ENCODE results near the gene WDR35.

Gene WDR35

DNA sequence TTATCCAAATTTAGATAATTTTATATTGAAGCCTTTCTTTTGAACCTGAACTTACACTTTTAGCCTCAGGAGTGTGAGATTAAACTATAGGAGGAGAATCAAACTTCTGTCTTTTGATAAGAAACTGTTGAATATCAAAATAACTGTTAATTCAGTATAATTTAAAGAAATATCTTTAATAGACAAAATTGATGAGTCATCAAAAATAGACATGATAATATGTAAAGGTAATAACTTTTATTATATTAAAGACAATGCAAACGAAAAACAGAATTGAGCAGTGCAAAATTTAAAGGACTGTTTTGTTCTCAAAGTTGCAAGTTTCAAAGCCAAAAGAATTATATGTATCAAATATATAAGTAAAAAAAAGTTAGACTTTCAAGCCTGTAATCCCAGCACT lies 2.0 kb upstream of the WDR35 start:
- no peak for TF ChIP-seq EGR1 (IDR thresholded peaks at IDR 0.05)
- TF ChIP-seq FOXM1 (IDR thresholded peaks at IDR 0.05; ENCODE audit: borderline replicate concordance, low read depth) = no peak
- no peak for TF ChIP-seq TCF12 (IDR thresholded peaks at IDR 0.05; ENCODE audit: low read depth)
- TF ChIP-seq TAF1 (IDR thresholded peaks at IDR 0.05; ENCODE audit: low read depth) = no peak
- TF ChIP-seq, protein P1, sequence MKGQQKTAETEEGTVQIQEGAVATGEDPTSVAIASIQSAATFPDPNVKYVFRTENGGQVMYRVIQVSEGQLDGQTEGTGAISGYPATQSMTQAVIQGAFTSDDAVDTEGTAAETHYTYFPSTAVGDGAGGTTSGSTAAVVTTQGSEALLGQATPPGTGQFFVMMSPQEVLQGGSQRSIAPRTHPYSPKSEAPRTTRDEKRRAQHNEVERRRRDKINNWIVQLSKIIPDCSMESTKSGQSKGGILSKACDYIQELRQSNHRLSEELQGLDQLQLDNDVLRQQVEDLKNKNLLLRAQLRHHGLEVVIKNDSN (IDR thresholded peaks at IDR 0.05) = no peak
- TF ChIP-seq EP300 (IDR thresholded peaks at IDR 0.05; ENCODE audit: borderline replicate concordance) = no peak
- TF ChIP-seq, protein P2, sequence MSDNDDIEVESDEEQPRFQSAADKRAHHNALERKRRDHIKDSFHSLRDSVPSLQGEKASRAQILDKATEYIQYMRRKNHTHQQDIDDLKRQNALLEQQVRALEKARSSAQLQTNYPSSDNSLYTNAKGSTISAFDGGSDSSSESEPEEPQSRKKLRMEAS (IDR thresholded peaks at IDR 0.05) = no peak
- TF ChIP-seq TEAD4 (IDR thresholded peaks at IDR 0.05) = no peak
- no peak for TF ChIP-seq CEBPB (IDR thresholded peaks at IDR 0.05)

DNA sequence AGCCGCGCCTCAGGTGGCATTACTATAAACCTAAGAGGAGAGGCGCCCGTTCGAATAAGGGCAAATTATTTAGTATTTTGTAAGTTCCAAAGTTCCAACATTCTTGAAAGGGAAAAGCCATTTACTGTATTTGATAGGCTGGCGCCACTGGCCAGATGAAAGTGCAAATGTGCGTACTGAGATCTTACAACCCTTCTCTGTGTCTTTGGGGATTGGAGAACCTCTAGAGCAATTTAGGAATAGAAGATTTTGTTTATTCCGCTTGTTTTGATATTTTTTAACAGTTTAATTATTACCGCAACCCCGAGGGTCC lies 467 bp upstream of the WDR35 start:
- TF ChIP-seq NFIC (IDR thresholded peaks at IDR 0.05) (no peak), TEAD4 (IDR thresholded peaks at IDR 0.05) (no peak), TCF12 (IDR thresholded peaks at IDR 0.05; ENCODE audit: low read depth) (no peak), YY1 (IDR thresholded peaks at IDR 0.05; ENCODE audit: low read depth) (no peak), FOXM1 (IDR thresholded peaks at IDR 0.05; ENCODE audit: borderline replicate concordance, low read depth) (no peak), TAF1 (IDR thresholded peaks at IDR 0.05; ENCODE audit: low read depth) (no peak), EP300 (IDR thresholded peaks at IDR 0.05; ENCODE audit: borderline replicate concordance) (no peak), ZBTB7A (IDR thresholded peaks at IDR 0.05; ENCODE audit: low read depth) (no peak), RAD21 (IDR thresholded peaks at IDR 0.05; ENCODE audit: low read depth) (no peak), CREB1 (IDR thresholded peaks at IDR 0.05; ENCODE audit: low read depth) (no peak), CEBPB (IDR thresholded peaks at IDR 0.05) (no peak), EGR1 (IDR thresholded peaks at IDR 0.05) (no peak)
- TF ChIP-seq, protein P2 (IDR thresholded peaks at IDR 0.05) = no peak
- TF ChIP-seq, protein P3, sequence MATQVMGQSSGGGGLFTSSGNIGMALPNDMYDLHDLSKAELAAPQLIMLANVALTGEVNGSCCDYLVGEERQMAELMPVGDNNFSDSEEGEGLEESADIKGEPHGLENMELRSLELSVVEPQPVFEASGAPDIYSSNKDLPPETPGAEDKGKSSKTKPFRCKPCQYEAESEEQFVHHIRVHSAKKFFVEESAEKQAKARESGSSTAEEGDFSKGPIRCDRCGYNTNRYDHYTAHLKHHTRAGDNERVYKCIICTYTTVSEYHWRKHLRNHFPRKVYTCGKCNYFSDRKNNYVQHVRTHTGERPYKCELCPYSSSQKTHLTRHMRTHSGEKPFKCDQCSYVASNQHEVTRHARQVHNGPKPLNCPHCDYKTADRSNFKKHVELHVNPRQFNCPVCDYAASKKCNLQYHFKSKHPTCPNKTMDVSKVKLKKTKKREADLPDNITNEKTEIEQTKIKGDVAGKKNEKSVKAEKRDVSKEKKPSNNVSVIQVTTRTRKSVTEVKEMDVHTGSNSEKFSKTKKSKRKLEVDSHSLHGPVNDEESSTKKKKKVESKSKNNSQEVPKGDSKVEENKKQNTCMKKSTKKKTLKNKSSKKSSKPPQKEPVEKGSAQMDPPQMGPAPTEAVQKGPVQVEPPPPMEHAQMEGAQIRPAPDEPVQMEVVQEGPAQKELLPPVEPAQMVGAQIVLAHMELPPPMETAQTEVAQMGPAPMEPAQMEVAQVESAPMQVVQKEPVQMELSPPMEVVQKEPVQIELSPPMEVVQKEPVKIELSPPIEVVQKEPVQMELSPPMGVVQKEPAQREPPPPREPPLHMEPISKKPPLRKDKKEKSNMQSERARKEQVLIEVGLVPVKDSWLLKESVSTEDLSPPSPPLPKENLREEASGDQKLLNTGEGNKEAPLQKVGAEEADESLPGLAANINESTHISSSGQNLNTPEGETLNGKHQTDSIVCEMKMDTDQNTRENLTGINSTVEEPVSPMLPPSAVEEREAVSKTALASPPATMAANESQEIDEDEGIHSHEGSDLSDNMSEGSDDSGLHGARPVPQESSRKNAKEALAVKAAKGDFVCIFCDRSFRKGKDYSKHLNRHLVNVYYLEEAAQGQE (IDR thresholded peaks at IDR 0.05; ENCODE audit: low read depth) = no peak
- TF ChIP-seq, protein P1 (IDR thresholded peaks at IDR 0.05) = no peak

DNA sequence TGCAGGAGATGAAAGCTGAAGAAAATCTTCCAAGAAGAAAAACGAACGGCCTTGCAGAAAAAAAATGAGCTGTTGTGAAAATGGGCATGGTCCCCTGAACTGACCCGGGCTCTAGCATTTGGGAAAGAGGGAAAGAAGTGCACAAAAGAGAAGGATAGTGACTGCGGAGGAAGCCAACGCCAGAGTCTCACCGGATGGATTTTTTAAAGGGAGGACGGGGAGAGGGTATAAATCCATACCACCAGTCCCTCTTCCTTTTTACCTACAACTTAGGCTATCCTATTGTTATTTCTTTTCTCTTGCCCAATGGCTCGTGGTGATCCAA lies 601 bp downstream of the WDR35 start:
- TF ChIP-seq RAD21 (IDR thresholded peaks at IDR 0.05; ENCODE audit: low read depth) (no peak), TEAD4 (IDR thresholded peaks at IDR 0.05) (no peak), TAF1 (IDR thresholded peaks at IDR 0.05; ENCODE audit: low read depth) (no peak), YY1 (IDR thresholded peaks at IDR 0.05; ENCODE audit: low read depth) (no peak), TCF12 (IDR thresholded peaks at IDR 0.05; ENCODE audit: low read depth) (no peak), CEBPB (IDR thresholded peaks at IDR 0.05) (no peak), FOXM1 (IDR thresholded peaks at IDR 0.05; ENCODE audit: borderline replicate concordance, low read depth) (no peak), EGR1 (IDR thresholded peaks at IDR 0.05) (no peak), NFIC (IDR thresholded peaks at IDR 0.05) (no peak)
- TF ChIP-seq, protein P2 (IDR thresholded peaks at IDR 0.05) = no peak

DNA sequence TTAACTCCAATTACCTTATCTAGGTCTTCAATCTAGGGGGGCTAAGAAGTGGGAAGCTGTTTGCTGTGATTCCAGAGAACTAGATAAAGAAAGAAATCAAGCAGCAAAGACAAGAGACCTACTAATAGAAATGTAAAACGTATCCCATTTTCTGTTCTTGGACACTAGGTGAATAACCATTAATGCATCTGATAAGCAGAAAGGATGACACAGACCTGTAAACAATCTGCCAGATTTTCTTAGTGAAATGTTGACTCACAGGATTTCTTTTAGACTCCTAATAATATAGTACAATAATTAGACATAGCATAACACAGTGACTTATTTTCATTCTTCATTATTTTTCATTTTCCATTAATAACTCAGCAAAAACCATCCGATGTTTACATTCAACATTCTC lies 1.3 kb downstream of the WDR35 start:
- TF ChIP-seq, protein P1 (IDR thresholded peaks at IDR 0.05) = no peak
- TF ChIP-seq CEBPB (IDR thresholded peaks at IDR 0.05) (no peak), TAF1 (IDR thresholded peaks at IDR 0.05; ENCODE audit: low read depth) (no peak), TEAD4 (IDR thresholded peaks at IDR 0.05) (no peak), EP300 (IDR thresholded peaks at IDR 0.05; ENCODE audit: borderline replicate concordance) (no peak), CREB1 (IDR thresholded peaks at IDR 0.05; ENCODE audit: low read depth) (no peak)

DNA sequence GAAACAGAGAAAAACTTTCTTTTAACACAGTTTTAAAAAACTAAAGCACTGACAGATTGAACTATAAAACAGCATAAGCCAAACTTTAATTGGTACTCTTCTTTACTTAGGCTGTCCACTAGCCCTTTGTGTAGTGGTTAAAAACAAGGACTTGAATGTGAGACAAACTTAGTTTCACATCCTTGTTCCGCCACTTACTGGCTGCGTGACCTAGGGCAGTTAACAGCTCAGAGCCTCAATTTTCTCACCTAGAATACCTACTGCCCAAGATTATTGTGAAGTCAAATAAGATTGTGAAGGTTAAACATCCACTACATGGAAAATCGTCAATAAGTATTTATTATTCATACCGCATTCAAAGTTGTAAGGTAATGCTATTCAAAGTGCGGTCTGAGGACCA lies 2.0 kb downstream of the WDR35 start:
- TF ChIP-seq CEBPB (IDR thresholded peaks at IDR 0.05) (no peak), TAF1 (IDR thresholded peaks at IDR 0.05; ENCODE audit: low read depth) (no peak), YY1 (IDR thresholded peaks at IDR 0.05; ENCODE audit: low read depth) (no peak), TCF12 (IDR thresholded peaks at IDR 0.05; ENCODE audit: low read depth) (no peak), NFIC (IDR thresholded peaks at IDR 0.05) (no peak)
- TF ChIP-seq, protein P2 (IDR thresholded peaks at IDR 0.05) = no peak

DNA sequence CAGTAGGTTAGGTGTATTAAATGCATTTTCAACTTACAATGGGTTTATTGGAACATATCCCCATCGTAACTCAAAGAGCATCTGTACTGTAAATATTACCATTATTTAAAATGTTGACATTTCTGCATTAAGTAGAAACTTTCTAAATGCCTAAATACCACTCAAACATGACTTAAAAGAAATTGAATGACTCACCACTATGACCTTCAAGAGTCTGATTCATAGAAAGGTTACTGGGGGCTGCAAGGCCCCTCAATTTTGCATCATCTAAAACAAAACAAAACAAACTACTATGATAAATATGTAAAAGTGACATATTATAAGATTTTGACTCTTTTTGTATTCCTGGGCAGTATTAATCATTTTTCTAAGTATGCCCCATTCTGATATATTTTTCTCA lies 7.6 kb downstream of the WDR35 start:
- TF ChIP-seq, protein P2 (IDR thresholded peaks at IDR 0.05) = no peak
- TF ChIP-seq FOXM1 (IDR thresholded peaks at IDR 0.05; ENCODE audit: borderline replicate concordance, low read depth) (no peak), NFIC (IDR thresholded peaks at IDR 0.05) (no peak)

DNA sequence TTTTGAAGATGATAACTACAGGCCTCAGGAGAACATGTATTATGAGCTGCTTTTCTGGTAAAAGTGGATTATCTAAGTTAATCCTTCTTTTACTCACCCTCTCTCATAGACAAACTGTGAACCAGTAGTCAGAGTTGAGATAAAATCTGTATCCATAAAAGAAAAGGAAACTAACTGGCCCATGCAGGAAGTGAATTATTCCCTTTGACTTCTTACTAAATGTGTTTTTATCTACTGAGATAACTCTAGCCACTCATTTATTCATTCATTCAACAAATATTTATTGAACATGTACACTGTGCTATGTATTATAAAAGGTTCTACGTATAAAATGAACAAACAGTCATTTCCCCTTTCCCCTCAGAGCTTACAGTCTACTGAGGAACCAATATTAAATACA lies 10.0 kb downstream of the WDR35 start:
- TF ChIP-seq, protein P1 (IDR thresholded peaks at IDR 0.05) = no peak
- TF ChIP-seq RAD21 (IDR thresholded peaks at IDR 0.05; ENCODE audit: low read depth) (no peak), NFIC (IDR thresholded peaks at IDR 0.05) (no peak), TCF12 (IDR thresholded peaks at IDR 0.05; ENCODE audit: low read depth) (no peak), EP300 (IDR thresholded peaks at IDR 0.05; ENCODE audit: borderline replicate concordance) (no peak), TAF1 (IDR thresholded peaks at IDR 0.05; ENCODE audit: low read depth) (no peak), TEAD4 (IDR thresholded peaks at IDR 0.05) (no peak), CEBPB (IDR thresholded peaks at IDR 0.05) (no peak), ZBTB7A (IDR thresholded peaks at IDR 0.05; ENCODE audit: low read depth) (no peak), CREB1 (IDR thresholded peaks at IDR 0.05; ENCODE audit: low read depth) (no peak)
- TF ChIP-seq, protein P2 (IDR thresholded peaks at IDR 0.05) = no peak
- TF ChIP-seq, protein P3 (IDR thresholded peaks at IDR 0.05; ENCODE audit: low read depth) = no peak

Data from Ishikawa (cell line).